ENCODE measurements around the gene PHEX. TPM values are rescaled to one million over a fixed set of nuclear protein-coding genes. Genes with fewer than 3 reads are reported as not detected.

The PHEX gene
- polyA plus RNA-seq, 1 donor from 2014 or later = 0.59 TPM

DNA sequence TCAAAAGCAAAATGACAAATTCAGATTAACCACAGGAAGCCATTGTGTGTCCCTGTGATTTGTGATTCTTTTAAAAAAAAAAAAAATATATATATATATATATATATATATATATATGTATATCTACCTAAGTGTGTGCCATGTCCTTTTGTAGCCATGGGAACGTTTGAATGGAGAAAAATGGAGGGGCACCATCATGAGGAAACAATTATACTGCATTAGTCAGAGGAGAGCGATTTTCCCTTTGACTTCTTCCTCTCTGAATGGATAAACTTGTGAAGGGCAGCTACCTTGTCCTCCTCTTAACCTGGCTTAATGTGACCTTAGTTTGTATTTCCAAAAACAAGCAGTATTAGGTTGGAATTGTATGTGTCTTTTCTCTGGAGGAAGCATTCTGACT lies 217.2 kb downstream of the PHEX start:
- no peak for TF ChIP-seq EP300 (conservative IDR thresholded peaks at IDR 0.05; ENCODE audit: poor library complexity, severe bottlenecking)
- TF ChIP-seq EZH2 (IDR thresholded peaks at IDR 0.05; ENCODE audit: borderline replicate concordance, insufficient read depth, low read length, poor library complexity, severe bottlenecking) = no peak
- TF ChIP-seq TAF1 (IDR thresholded peaks at IDR 0.05; ENCODE audit: low read depth) = no peak
- TF ChIP-seq, protein P1, sequence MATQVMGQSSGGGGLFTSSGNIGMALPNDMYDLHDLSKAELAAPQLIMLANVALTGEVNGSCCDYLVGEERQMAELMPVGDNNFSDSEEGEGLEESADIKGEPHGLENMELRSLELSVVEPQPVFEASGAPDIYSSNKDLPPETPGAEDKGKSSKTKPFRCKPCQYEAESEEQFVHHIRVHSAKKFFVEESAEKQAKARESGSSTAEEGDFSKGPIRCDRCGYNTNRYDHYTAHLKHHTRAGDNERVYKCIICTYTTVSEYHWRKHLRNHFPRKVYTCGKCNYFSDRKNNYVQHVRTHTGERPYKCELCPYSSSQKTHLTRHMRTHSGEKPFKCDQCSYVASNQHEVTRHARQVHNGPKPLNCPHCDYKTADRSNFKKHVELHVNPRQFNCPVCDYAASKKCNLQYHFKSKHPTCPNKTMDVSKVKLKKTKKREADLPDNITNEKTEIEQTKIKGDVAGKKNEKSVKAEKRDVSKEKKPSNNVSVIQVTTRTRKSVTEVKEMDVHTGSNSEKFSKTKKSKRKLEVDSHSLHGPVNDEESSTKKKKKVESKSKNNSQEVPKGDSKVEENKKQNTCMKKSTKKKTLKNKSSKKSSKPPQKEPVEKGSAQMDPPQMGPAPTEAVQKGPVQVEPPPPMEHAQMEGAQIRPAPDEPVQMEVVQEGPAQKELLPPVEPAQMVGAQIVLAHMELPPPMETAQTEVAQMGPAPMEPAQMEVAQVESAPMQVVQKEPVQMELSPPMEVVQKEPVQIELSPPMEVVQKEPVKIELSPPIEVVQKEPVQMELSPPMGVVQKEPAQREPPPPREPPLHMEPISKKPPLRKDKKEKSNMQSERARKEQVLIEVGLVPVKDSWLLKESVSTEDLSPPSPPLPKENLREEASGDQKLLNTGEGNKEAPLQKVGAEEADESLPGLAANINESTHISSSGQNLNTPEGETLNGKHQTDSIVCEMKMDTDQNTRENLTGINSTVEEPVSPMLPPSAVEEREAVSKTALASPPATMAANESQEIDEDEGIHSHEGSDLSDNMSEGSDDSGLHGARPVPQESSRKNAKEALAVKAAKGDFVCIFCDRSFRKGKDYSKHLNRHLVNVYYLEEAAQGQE (IDR thresholded peaks at IDR 0.05; ENCODE audit: borderline replicate concordance) = no peak
- TF ChIP-seq RAD21 (conservative IDR thresholded peaks at IDR 0.05) = no peak
- TF ChIP-seq, protein P2, sequence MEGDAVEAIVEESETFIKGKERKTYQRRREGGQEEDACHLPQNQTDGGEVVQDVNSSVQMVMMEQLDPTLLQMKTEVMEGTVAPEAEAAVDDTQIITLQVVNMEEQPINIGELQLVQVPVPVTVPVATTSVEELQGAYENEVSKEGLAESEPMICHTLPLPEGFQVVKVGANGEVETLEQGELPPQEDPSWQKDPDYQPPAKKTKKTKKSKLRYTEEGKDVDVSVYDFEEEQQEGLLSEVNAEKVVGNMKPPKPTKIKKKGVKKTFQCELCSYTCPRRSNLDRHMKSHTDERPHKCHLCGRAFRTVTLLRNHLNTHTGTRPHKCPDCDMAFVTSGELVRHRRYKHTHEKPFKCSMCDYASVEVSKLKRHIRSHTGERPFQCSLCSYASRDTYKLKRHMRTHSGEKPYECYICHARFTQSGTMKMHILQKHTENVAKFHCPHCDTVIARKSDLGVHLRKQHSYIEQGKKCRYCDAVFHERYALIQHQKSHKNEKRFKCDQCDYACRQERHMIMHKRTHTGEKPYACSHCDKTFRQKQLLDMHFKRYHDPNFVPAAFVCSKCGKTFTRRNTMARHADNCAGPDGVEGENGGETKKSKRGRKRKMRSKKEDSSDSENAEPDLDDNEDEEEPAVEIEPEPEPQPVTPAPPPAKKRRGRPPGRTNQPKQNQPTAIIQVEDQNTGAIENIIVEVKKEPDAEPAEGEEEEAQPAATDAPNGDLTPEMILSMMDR (IDR thresholded peaks at IDR 0.05; ENCODE audit: poor library complexity, severe bottlenecking) = no peak
- TF ChIP-seq SMC3 (conservative IDR thresholded peaks at IDR 0.05; ENCODE audit: poor library complexity) = no peak
- TF ChIP-seq POLR2AphosphoS5 (IDR thresholded peaks at IDR 0.05) = no peak
- no peak for TF ChIP-seq MXI1 (conservative IDR thresholded peaks at IDR 0.05; ENCODE audit: poor library complexity, severe bottlenecking)
- no peak overlapping the region for H3K4me3 ChIP-seq (ENCODE audit: low read length)
- no peak overlapping the region for H3K4me2 ChIP-seq (ENCODE audit: low read length)
- H3K36me3 ChIP-seq (ENCODE audit: insufficient read depth, low read length) = no peaks in the 10 kb centered on the region
- no peaks in the 10 kb centered on the region for H4K20me1 ChIP-seq (ENCODE audit: insufficient read depth)
- no peaks in the 10 kb centered on the region for H3K79me2 ChIP-seq (replicated peaks; ENCODE audit: insufficient read depth, low read length)
- H3K9me3 ChIP-seq (ENCODE audit: low read length) = no peaks in the 10 kb centered on the region
- no peaks in the 10 kb centered on the region for H3K9me2 ChIP-seq (ENCODE audit: insufficient read depth, low read length)
- H3F3A ChIP-seq (ENCODE audit: insufficient read depth, low read length, poor library complexity, severe bottlenecking) = no peaks in the 10 kb centered on the region
- no peak overlapping the region for H3K27ac ChIP-seq (ENCODE audit: low read length)
- no peak overlapping the region for H2AFZ ChIP-seq (ENCODE audit: low read depth, low read length)
- H3K9ac ChIP-seq (ENCODE audit: low read length) = no peak overlapping the region
- H3K27me3 ChIP-seq (ENCODE audit: insufficient read depth, low read depth, low read length) = no peaks in the 10 kb centered on the region

DNA sequence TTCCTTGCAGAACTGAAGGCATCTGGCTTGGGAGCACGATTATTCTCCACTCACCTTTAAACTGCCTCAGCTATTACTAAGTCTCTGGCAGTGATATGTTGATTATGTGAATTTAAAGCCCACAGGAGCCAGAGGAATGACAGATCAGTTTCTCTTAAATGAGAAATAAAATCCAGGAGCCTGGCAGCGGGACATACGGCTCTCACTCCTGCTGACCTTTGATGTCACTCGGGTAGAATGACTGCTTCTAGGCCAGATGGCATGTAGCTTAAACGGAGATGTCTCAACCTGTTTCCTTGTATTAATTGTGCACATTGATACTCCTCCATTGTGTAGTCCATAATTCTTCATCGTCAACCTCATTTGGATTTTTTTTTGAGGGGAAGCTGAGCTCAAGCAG lies 236.6 kb downstream of the PHEX start:
- H4K20me1 ChIP-seq (ENCODE audit: insufficient read depth) = no peaks in the 10 kb centered on the region
- TF ChIP-seq POLR2AphosphoS5 (IDR thresholded peaks at IDR 0.05) (no peak), EP300 (conservative IDR thresholded peaks at IDR 0.05; ENCODE audit: poor library complexity, severe bottlenecking) (no peak), MXI1 (conservative IDR thresholded peaks at IDR 0.05; ENCODE audit: poor library complexity, severe bottlenecking) (no peak), SMC3 (conservative IDR thresholded peaks at IDR 0.05; ENCODE audit: poor library complexity) (no peak), RAD21 (conservative IDR thresholded peaks at IDR 0.05) (no peak), TAF1 (IDR thresholded peaks at IDR 0.05; ENCODE audit: low read depth) (no peak), EZH2 (IDR thresholded peaks at IDR 0.05; ENCODE audit: borderline replicate concordance, insufficient read depth, low read length, poor library complexity, severe bottlenecking) (no peak)
- TF ChIP-seq, protein P1 (IDR thresholded peaks at IDR 0.05; ENCODE audit: borderline replicate concordance) = no peak
- TF ChIP-seq, protein P2 (IDR thresholded peaks at IDR 0.05; ENCODE audit: poor library complexity, severe bottlenecking) = no peak

More for the DNA sequence above, 236.6 kb downstream of the PHEX start:
- Histone ChIP-seq H3K4me3 (ENCODE audit: low read length) (no peak overlapping the region), H3K9me2 (ENCODE audit: insufficient read depth, low read length) (no peaks in the 10 kb centered on the region), H3K9ac (ENCODE audit: low read length) (no peak overlapping the region), H3K36me3 (ENCODE audit: insufficient read depth, low read length) (no peaks in the 10 kb centered on the region), H3K4me2 (ENCODE audit: low read length) (no peak overlapping the region), H3K79me2 (replicated peaks; ENCODE audit: insufficient read depth, low read length) (no peaks in the 10 kb centered on the region), H3K27ac (ENCODE audit: low read length) (no peak overlapping the region), H2AFZ (ENCODE audit: low read depth, low read length) (no peak overlapping the region), H3K27me3 (ENCODE audit: insufficient read depth, low read depth, low read length) (no peaks in the 10 kb centered on the region), H3K9me3 (ENCODE audit: low read length) (no peaks in the 10 kb centered on the region), H3F3A (ENCODE audit: insufficient read depth, low read length, poor library complexity, severe bottlenecking) (no peaks in the 10 kb centered on the region)
